HepG2 (cell line): Measurements from ENCODE around the gene MEP1B. TPM values are rescaled to one million over a fixed set of nuclear protein-coding genes. Genes with fewer than 3 reads are reported as not detected.

Source experiments
- AGO1 ChIP-seq: fragments of 200-400 bp; formaldehyde crosslinking; IDR thresholded peaks from 2 replicates; pipeline ENCODE4 v1.6.1; 2017; ENCODE audit warnings: mild to moderate bottlenecking, low read depth, low read length, moderate library complexity; ENCODE audit not compliant: poor library complexity, severe bottlenecking
- DNMT1 ChIP-seq: sonication (generic); formaldehyde crosslinking; IDR thresholded peaks from 2 replicates; pipeline ENCODE4 v1.5.1; 2020; ENCODE audit warnings: mild to moderate bottlenecking, missing genetic modification reagents
- HNRNPH1 ChIP-seq: fragments of 200-400 bp; formaldehyde crosslinking; optimal IDR thresholded peaks from 2 replicates; pipeline ENCODE3; 2017; ENCODE audit warnings: mild to moderate bottlenecking, low read depth, low read length
- KDM2A ChIP-seq: sonication (generic); formaldehyde crosslinking; IDR thresholded peaks from 2 replicates; pipeline ENCODE4 v1.4.0; 2020; ENCODE audit warnings: low read depth, missing genetic modification reagents, borderline replicate concordance
- KLF11 ChIP-seq: IDR thresholded peaks from 2 replicates; pipeline ENCODE4 v1.6.1; 2016; ENCODE audit warnings: missing compliant biosample characterization
- MAFF ChIP-seq: IDR thresholded peaks from 2 replicates; pipeline ENCODE4 v1.6.1; 2011; ENCODE audit warnings: low read depth, low read length, improper control_type of control experiment
- NFE2L1 ChIP-seq: sonication (generic); formaldehyde crosslinking; IDR thresholded peaks from 2 replicates; pipeline ENCODE4 v1.4.0; 2020; ENCODE audit warnings: missing genetic modification reagents, mild to moderate bottlenecking, borderline replicate concordance
- RARA ChIP-seq: IDR thresholded peaks from 2 replicates; pipeline ENCODE4 v1.6.1; 2016; ENCODE audit warnings: missing genetic modification reagents, missing compliant biosample characterization
- SAFB2 ChIP-seq: sonication (generic); formaldehyde crosslinking; IDR thresholded peaks from 2 replicates; pipeline ENCODE4 v1.5.1; 2020; ENCODE audit warnings: missing genetic modification reagents, low read depth, mild to moderate bottlenecking, borderline replicate concordance
- TBP ChIP-seq: sonication (generic); formaldehyde crosslinking; IDR thresholded peaks from 2 replicates; pipeline ENCODE4 v1.5.0; 2020; ENCODE audit warnings: missing genetic modification reagents
- ZHX2 ChIP-seq, 2 experiments: sonication (generic) in 1 of 2; formaldehyde crosslinking in 1 of 2; IDR thresholded peaks; 2 replicates each; pipeline versions ENCODE4 v1.6.1 to v1.9.0; 2014 to 2022; ENCODE audit warnings: antibody characterized with exemption in 1 of 2, borderline replicate concordance in 1 of 2, inconsistent platforms in 1 of 2, low read depth in 1 of 2, missing genetic modification reagents in 1 of 2
- ZNF251 ChIP-seq: sonication (generic); formaldehyde crosslinking; IDR thresholded peaks from 2 replicates; pipeline ENCODE4 v1.9.0; 2021; ENCODE audit warnings: mild to moderate bottlenecking, missing genetic modification reagents
- ZNF275 ChIP-seq: sonication (generic); formaldehyde crosslinking; IDR thresholded peaks from 2 replicates; pipeline ENCODE4 v1.8.0; 2022; ENCODE audit warnings: missing genetic modification reagents, mild to moderate bottlenecking, inconsistent platforms, borderline replicate concordance
- ZNF329 ChIP-seq: sonication (generic); formaldehyde crosslinking; IDR thresholded peaks from 2 replicates; pipeline ENCODE4 v1.9.0; 2021; ENCODE audit warnings: low read depth, mild to moderate bottlenecking, missing genetic modification reagents
- ZNF709 ChIP-seq: sonication (generic); formaldehyde crosslinking; IDR thresholded peaks from 2 replicates; pipeline ENCODE4 v1.5.0; 2020; ENCODE audit warnings: mild to moderate bottlenecking, missing genetic modification reagents
- ZNF761 ChIP-seq: sonication (generic); formaldehyde crosslinking; conservative IDR thresholded peaks from 2 replicates; pipeline ENCODE4 v1.4.0; 2020; ENCODE audit warnings: mild to moderate bottlenecking, missing genetic modification reagents
- ZNF781 ChIP-seq: sonication (generic); formaldehyde crosslinking; IDR thresholded peaks from 2 replicates; pipeline ENCODE4 v1.5.1; 2020; ENCODE audit warnings: borderline replicate concordance, mild to moderate bottlenecking, missing genetic modification reagents; ENCODE audit errors: not compliant biosample characterization
- polyA plus RNA-seq, 8 experiments: library from polyadenylated mRNA; depleted of rRNA in 3 of 8; stranded (reverse) in 7 of 8; unstranded in 1 of 8; fragments of >200 nt; fragmentation: Illumina TruSeq in 4 of 8; extraction: Trizol in 4 of 8; gene quantifications; 2 replicates each; pipeline versions ENCODE4 v1.2.1 to v1.2.3, GENCODE V29; 2011 to 2016; ENCODE audit warnings: low read depth in 4 of 8, missing spikeins in 1 of 8, mixed read lengths in 1 of 8; ENCODE audit not compliant: insufficient read depth in 1 of 8
- total RNA-seq, 5 experiments: library from RNA; depleted of rRNA; stranded (reverse); fragments of >200 nt; fragmentation: Illumina TruSeq; extraction: Trizol; gene quantifications; 2 replicates each; pipeline ENCODE4 v1.2.3, GENCODE V29; 2016; ENCODE audit warnings: low read depth in 1 of 5
- TF ChIP-seq, protein P1 (sequence below): sonication (generic); formaldehyde crosslinking; IDR thresholded peaks from 2 replicates; pipeline ENCODE4 v1.4.0; 2020; ENCODE audit warnings: missing genetic modification reagents
- TF ChIP-seq, protein P2 (sequence below): sonication (generic); formaldehyde crosslinking; IDR thresholded peaks from 2 replicates; pipeline ENCODE4 v1.4.0; 2020; ENCODE audit warnings: missing genetic modification reagents, borderline replicate concordance

The MEP1B gene
- total and polyA plus RNA-seq, 2 of the 13 experiments (the other 11 are each of a cell fraction or from before 2014, with no cell fraction given) = not detected

GRCh38 chr18:32158108-32158624 lies 31.7 kb upstream of the MEP1B start (continued):
- TF ChIP-seq ZNF781 (CRISPR knock-in tag) = no peak
- no peak for TF ChIP-seq ZNF329 (CRISPR knock-in tag)
- TF ChIP-seq AGO1 = no peak
- no peak for TF ChIP-seq HNRNPH1
- no peak for TF ChIP-seq ZNF251 (CRISPR knock-in tag)
- TF ChIP-seq MAFF = no peak
- no peak for TF ChIP-seq SAFB2 (CRISPR knock-in tag)
- 0 out of 2 replicates have a peak, but pooled peaks have one; percentile 6 for TF ChIP-seq RARA (CRISPR knock-in tag)
- TF ChIP-seq NFE2L1 (CRISPR knock-in tag) = no peak
- TF ChIP-seq, protein P1, sequence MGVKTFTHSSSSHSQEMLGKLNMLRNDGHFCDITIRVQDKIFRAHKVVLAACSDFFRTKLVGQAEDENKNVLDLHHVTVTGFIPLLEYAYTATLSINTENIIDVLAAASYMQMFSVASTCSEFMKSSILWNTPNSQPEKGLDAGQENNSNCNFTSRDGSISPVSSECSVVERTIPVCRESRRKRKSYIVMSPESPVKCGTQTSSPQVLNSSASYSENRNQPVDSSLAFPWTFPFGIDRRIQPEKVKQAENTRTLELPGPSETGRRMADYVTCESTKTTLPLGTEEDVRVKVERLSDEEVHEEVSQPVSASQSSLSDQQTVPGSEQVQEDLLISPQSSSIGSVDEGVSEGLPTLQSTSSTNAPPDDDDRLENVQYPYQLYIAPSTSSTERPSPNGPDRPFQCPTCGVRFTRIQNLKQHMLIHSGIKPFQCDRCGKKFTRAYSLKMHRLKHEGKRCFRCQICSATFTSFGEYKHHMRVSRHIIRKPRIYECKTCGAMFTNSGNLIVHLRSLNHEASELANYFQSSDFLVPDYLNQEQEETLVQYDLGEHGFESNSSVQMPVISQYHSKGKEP (CRISPR knock-in tag) = no peak
- no peak for TF ChIP-seq ZNF709 (CRISPR knock-in tag)
- TF ChIP-seq ZHX2 (IDR thresholded peaks at IDR 0.05; ENCODE audit: low read depth) = no peak
- no peak for TF ChIP-seq ZHX2 (CRISPR knock-in tag; IDR thresholded peaks at IDR 0.05; ENCODE audit: borderline replicate concordance)
- TF ChIP-seq TBP = no peak
- TF ChIP-seq, protein P2, sequence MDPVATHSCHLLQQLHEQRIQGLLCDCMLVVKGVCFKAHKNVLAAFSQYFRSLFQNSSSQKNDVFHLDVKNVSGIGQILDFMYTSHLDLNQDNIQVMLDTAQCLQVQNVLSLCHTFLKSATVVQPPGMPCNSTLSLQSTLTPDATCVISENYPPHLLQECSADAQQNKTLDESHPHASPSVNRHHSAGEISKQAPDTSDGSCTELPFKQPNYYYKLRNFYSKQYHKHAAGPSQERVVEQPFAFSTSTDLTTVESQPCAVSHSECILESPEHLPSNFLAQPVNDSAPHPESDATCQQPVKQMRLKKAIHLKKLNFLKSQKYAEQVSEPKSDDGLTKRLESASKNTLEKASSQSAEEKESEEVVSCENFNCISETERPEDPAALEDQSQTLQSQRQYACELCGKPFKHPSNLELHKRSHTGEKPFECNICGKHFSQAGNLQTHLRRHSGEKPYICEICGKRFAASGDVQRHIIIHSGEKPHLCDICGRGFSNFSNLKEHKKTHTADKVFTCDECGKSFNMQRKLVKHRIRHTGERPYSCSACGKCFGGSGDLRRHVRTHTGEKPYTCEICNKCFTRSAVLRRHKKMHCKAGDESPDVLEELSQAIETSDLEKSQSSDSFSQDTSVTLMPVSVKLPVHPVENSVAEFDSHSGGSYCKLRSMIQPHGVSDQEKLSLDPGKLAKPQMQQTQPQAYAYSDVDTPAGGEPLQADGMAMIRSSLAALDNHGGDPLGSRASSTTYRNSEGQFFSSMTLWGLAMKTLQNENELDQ (CRISPR knock-in tag) = no peak
- TF ChIP-seq KLF11 = no peak
- no peak for TF ChIP-seq ZNF761 (CRISPR knock-in tag)
- TF ChIP-seq ZNF275 (CRISPR knock-in tag) = no peak
- TF ChIP-seq KDM2A (CRISPR knock-in tag) = peak; percentile 78
- no peak for TF ChIP-seq DNMT1 (CRISPR knock-in tag)
